A549 (cell line): ENCODE data around the gene CMAS. TPM values are rescaled to one million over a fixed set of nuclear protein-coding genes. Genes with fewer than 3 reads are reported as not detected.

Experiments used
- ATAC-seq, 2 experiments: fragments of 200-7000 bp in 1 of 2; fragments of >200 bp in 1 of 2; cut with Nextera tagmentation in 1 of 2; cut with Tn5 transposase in 1 of 2; 3 replicates each; pipeline versions ENCODE4 v1.8.0 to v1.9.1; 2018 to 2020; ENCODE audit warnings: mild to moderate bottlenecking in 1 of 2, moderate library complexity in 1 of 2
- CTCF ChIA-PET: fragments of 300-600 bp; sonication (Branson Sonifier 250); formaldehyde crosslinking; extraction: SDS; loops from one replicate; lab custom pipeline; 2021; ENCODE audit warnings: antibody characterized with exemption, inconsistent platforms; lab: Yijun Ruan, JAX
- POLR2A ChIA-PET: fragments of 350-600 bp; formaldehyde crosslinking; extraction: SDS; loops from one replicate; lab custom pipeline; 2021; ENCODE audit warnings: antibody characterized with exemption, inconsistent platforms; lab: Yijun Ruan, JAX
- DNase-seq, 2 experiments: peaks; one replicate each; pipeline versions ENCODE4 v3.0.0 to v3.0.0-alpha.2; 2011 to 2016; ENCODE audit warnings: low read depth in 1 of 2, low spot score in 1 of 2
- FAIRE-seq: peaks from 2 replicates; lab custom pipeline; 2011; peaks lifted over from hg19 to GRCh38; lab: Jason Lieb, UNC
- H3K27ac ChIP-seq, 2 experiments: fragments of >200 bp; sonication (Bioruptor Twin); formaldehyde crosslinking; 3 replicates each; pipeline ENCODE4 v1.5.1; 2016 to 2017
- H3K4me1 ChIP-seq: fragments of >200 bp; sonication (Bioruptor Twin); formaldehyde crosslinking; 3 replicates; pipeline ENCODE4 v1.6.1; 2016
- H3K4me2 ChIP-seq: fragments of >200 bp; sonication (Bioruptor Twin); formaldehyde crosslinking; 3 replicates; pipeline ENCODE4 v1.6.1; 2016
- H3K4me3 ChIP-seq: fragments of >200 bp; sonication (Bioruptor Twin); formaldehyde crosslinking; 3 replicates; pipeline ENCODE4 v1.5.1; 2016
- H3K9me3 ChIP-seq: fragments of >200 bp; sonication (Bioruptor Twin); formaldehyde crosslinking; 3 replicates; pipeline ENCODE4 v1.6.1; 2016
- ATOH8 ChIP-seq: fragments of 250-450 bp; sonication (Bioruptor Pico); IDR thresholded peaks from 2 replicates; pipeline ENCODE4 v1.5.0; 2020; ENCODE audit warnings: low read depth, mild to moderate bottlenecking, moderate library complexity
- BCL3 ChIP-seq: fragments of >200 bp; sonication (Bioruptor Twin); formaldehyde crosslinking; IDR thresholded peaks from 3 replicates; pipeline ENCODE4 v1.6.1; 2016
- CEBPB ChIP-seq, 2 experiments: fragments of >200 bp in 1 of 2; sonication (Bioruptor Twin) in 1 of 2; formaldehyde crosslinking in 1 of 2; IDR thresholded peaks; 2 replicates each; pipeline ENCODE4 v1.6.1; 2012 to 2016
- ESRRA ChIP-seq: fragments of 150-350 bp; IDR thresholded peaks from 2 replicates; pipeline ENCODE4 v1.6.1; 2014; ENCODE audit warnings: mild to moderate bottlenecking, low read length, borderline replicate concordance
- FOSB ChIP-seq: fragments of 250-450 bp; sonication (Bioruptor Pico); IDR thresholded peaks from 2 replicates; pipeline ENCODE4 v1.5.0; 2020; ENCODE audit warnings: mild to moderate bottlenecking, moderate library complexity
- KDM1A ChIP-seq: fragments of 200-600 bp; sonication (generic); IDR thresholded peaks from 2 replicates; pipeline ENCODE4 v1.6.1; 2016; ENCODE audit warnings: low read depth, mild to moderate bottlenecking
- MAFK ChIP-seq: fragments of 450-650 bp; IDR thresholded peaks from 2 replicates; pipeline ENCODE4 v1.6.1; 2014; ENCODE audit not compliant: partially characterized antibody
- NPAS2 ChIP-seq: fragments of 250-450 bp; sonication (Bioruptor Pico); IDR thresholded peaks from 2 replicates; pipeline ENCODE4 v1.8.0; 2022; ENCODE audit warnings: mild to moderate bottlenecking, moderate library complexity, borderline replicate concordance
- PHF8 ChIP-seq: fragments of 200-600 bp; sonication (generic); IDR thresholded peaks from 2 replicates; pipeline ENCODE4 v1.6.1; 2016; ENCODE audit warnings: low read depth, mild to moderate bottlenecking, antibody characterized with exemption, moderate library complexity, borderline replicate concordance
- POLR2A ChIP-seq: IDR thresholded peaks from 2 replicates; pipeline ENCODE4 v1.6.1; 2012; ENCODE audit warnings: mild to moderate bottlenecking, low read length
- RFX5 ChIP-seq: fragments of 450-650 bp; IDR thresholded peaks from 2 replicates; pipeline ENCODE4 v1.7.1; 2014; ENCODE audit warnings: antibody characterized with exemption, mild to moderate bottlenecking, moderate library complexity
- RNF2 ChIP-seq: fragments of 200-600 bp; sonication (generic); IDR thresholded peaks from 2 replicates; pipeline ENCODE4 v1.6.1; 2016; ENCODE audit warnings: low read depth, mild to moderate bottlenecking, antibody characterized with exemption, moderate library complexity, borderline replicate concordance
- SMC3 ChIP-seq: fragments of >200 bp; sonication (Bioruptor Twin); formaldehyde crosslinking; IDR thresholded peaks from 3 replicates; pipeline ENCODE4 v1.6.1; 2018; ENCODE audit warnings: inconsistent platforms
- SREBF2 ChIP-seq: fragments of 450-650 bp; IDR thresholded peaks from 2 replicates; pipeline ENCODE4 v1.6.1; 2014; ENCODE audit warnings: mild to moderate bottlenecking, moderate library complexity
- TP53 ChIP-seq: fragments of 250-450 bp; sonication (Bioruptor Pico); IDR thresholded peaks from 2 replicates; pipeline ENCODE4 v1.5.0; 2021; ENCODE audit warnings: mild to moderate bottlenecking, moderate library complexity
- ZSCAN20 ChIP-seq: fragments of 250-450 bp; sonication (Bioruptor Pico); IDR thresholded peaks from 2 replicates; pipeline ENCODE4 v1.8.0; 2022; ENCODE audit warnings: mild to moderate bottlenecking, moderate library complexity
- WGBS: methylation state at CpG from one replicate; pipeline ENCODE4 v1.1.6; 2017; ENCODE audit errors: missing lambda C conversion rate; 5-methylcytosine and 5-hydroxymethylcytosine counted together
- polyA plus RNA-seq, 4 experiments: library from polyadenylated mRNA; depleted of rRNA in 3 of 4; stranded (reverse); fragments of >200 nt; fragmentation: RNase III in 1 of 4; extraction: RNeasy Plus Mini Kit Qiagen cat#74134 plus additional on column Dnase treatment in 1 of 4; gene quantifications; 2 replicates in 3 of 4; 3 replicates in 1 of 4; pipeline ENCODE4 v1.2.3, GENCODE V29; 2011 to 2017
- TF ChIP-seq, protein P1 (sequence below): fragments of 250-450 bp; sonication (Bioruptor Pico); IDR thresholded peaks from 2 replicates; pipeline ENCODE4 v1.5.0; 2021; ENCODE audit warnings: mild to moderate bottlenecking, moderate library complexity, borderline replicate concordance

The CMAS gene
- polyA plus RNA-seq, 2 of the 4 experiments (the other 2 are of a cell fraction): 47.1 to 68.2 TPM

DNA sequence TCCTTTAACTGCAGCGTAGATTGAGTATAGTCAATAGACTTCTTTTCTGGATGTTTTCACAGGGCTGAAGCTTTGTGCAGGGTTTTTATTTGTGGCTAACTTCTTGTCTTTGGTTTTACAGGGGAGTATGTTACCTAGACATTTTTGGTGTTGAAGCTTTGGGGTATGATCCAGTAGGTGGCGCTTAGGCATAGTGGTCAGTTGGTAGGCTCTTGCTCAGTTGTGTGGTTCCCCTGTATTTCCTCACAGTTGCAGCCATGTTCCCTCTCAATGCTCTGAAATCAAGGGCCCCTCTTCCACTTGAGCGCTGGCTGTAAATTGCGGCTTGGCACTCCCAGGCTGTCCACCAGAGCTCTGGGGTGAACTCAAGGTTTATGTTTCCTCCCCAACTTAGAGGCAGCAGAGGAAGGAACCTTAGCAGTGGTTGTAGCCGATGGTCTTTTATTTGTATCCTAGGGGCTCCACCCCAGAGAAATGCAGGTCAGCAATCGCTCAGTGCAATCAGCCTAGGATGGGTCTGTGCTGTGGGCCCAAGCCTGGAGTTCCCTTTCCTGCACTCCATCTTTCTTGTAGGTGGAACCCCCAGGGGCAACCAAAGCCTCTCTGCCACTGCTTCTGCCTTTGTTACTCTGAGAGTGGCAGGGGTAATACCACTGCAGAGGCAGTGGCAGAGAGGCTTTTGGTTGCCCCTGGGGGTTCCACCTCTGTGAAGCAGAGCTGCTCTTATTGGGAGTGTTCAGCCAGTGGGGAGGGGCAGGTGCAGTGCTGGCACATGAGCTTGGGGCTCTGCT is 55.1 kb downstream of the CMAS start (continued):
- no peak for TF ChIP-seq CEBPB (IDR thresholded peaks at IDR 0.05)
- TF ChIP-seq FOSB: no peak
- TF ChIP-seq, protein P1, sequence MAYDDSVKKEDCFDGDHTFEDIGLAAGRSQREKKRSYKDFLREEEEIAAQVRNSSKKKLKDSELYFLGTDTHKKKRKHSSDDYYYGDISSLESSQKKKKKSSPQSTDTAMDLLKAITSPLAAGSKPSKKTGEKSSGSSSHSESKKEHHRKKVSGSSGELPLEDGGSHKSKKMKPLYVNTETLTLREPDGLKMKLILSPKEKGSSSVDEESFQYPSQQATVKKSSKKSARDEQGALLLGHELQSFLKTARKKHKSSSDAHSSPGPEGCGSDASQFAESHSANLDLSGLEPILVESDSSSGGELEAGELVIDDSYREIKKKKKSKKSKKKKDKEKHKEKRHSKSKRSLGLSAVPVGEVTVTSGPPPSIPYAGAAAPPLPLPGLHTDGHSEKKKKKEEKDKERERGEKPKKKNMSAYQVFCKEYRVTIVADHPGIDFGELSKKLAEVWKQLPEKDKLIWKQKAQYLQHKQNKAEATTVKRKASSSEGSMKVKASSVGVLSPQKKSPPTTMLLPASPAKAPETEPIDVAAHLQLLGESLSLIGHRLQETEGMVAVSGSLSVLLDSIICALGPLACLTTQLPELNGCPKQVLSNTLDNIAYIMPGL (CRISPR knock-in tag): no peak

- no peak overlapping the region for H3K4me2 ChIP-seq
- no peaks in the 10 kb centered on the region for H3K9me3 ChIP-seq
- TF ChIP-seq SREBF2: no peak
- TF ChIP-seq SMC3: no peak
- TF ChIP-seq ATOH8 (CRISPR knock-in tag): no peak
- TF ChIP-seq POLR2A: no peak
- ATAC-seq (0 out of 6 replicates have a peak, but pooled peaks of 1 of the 2 experiments have one; percentile 19), DNase-seq (no peak), FAIRE-seq (no peak)
- H3K4me1 ChIP-seq: no peaks in the 10 kb centered on the region
- POLR2A ChIA-PET: no interaction called here
- CTCF ChIA-PET: interaction anchor here (0.6 to 4.5 kb wide), 11 partner anchors 10 to 404 kb away, joined by 3 to 30 read pairs (median 4); no protein-coding TSS in a partner anchor
- 44% methylated on average over 5 of the region's 5 CpGs for WGBS
- H3K27ac ChIP-seq: no peak overlapping the region
- no peak overlapping the region for H3K4me3 ChIP-seq
Observed at GRCh38 chr12:22101749-22102243, 55.8 kb downstream of the CMAS start.

DNA sequence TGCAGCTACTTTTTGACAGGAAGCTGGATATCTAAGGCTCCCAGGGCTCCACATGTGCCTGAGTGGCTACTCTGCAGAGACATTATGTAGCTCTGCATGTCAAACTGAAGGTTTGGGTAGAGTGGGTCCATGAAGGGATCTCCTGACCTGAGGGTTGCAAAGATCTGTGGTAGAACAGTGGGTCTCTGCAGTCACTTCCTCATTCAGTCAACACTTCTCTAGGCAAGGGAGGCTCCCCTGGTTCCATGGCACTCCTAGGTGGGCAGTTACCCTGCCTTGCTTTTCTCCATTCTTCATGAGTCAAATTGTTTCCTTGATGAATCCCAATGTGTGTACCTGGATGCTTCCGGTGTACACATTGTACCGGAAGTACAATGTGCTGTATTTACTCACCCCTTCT is 57.4 kb downstream of the CMAS start:
- no peak for ATAC-seq
- no peak overlapping the region for H3K27ac ChIP-seq
- ChIA-PET POLR2A (no interaction called here), CTCF (interaction anchor here (1.5 to 4.5 kb wide), 2 partner anchors 232 to 340 kb away, joined by 7 to 30 read pairs; no protein-coding TSS in a partner anchor)
- no peaks in the 10 kb centered on the region for H3K4me1 ChIP-seq
- no peak overlapping the region for H3K4me2 ChIP-seq
- DNase-seq: no peak
- H3K4me3 ChIP-seq: no peak overlapping the region
- TF ChIP-seq ZSCAN20 (CRISPR knock-in tag): no peak
- no peak for TF ChIP-seq RNF2
- no peak for TF ChIP-seq NPAS2
- TF ChIP-seq, all 56 proteins: peak for 0
- no peak for FAIRE-seq
- no peaks in the 10 kb centered on the region for H3K9me3 ChIP-seq
- WGBS: 81% methylated on average over 2 of the region's 2 CpGs

- Histone ChIP-seq H3K9me3 (no peaks in the 10 kb centered on the region), H3K4me3 (no peak overlapping the region)
- FAIRE-seq: no peak
- TF ChIP-seq BCL3 (no peak), PHF8 (no peak), MAFK (no peak), ESRRA (no peak), KDM1A (no peak), TP53 (no peak), RFX5 (no peak)
- TF ChIP-seq, all 56 proteins: peak for 0
- CTCF ChIA-PET: no interaction called here
- DNase-seq (no peak), ATAC-seq (no peak)
- Histone ChIP-seq H3K4me2 (no peak overlapping the region), H3K4me1 (no peaks in the 10 kb centered on the region), H3K27ac (no peak overlapping the region)
- POLR2A ChIA-PET: no interaction called here
Observed at GRCh38 chr12:22105542-22105941, 59.5 kb downstream of the CMAS start.
